ENCODE results near the gene SH2D3C.

DNA sequence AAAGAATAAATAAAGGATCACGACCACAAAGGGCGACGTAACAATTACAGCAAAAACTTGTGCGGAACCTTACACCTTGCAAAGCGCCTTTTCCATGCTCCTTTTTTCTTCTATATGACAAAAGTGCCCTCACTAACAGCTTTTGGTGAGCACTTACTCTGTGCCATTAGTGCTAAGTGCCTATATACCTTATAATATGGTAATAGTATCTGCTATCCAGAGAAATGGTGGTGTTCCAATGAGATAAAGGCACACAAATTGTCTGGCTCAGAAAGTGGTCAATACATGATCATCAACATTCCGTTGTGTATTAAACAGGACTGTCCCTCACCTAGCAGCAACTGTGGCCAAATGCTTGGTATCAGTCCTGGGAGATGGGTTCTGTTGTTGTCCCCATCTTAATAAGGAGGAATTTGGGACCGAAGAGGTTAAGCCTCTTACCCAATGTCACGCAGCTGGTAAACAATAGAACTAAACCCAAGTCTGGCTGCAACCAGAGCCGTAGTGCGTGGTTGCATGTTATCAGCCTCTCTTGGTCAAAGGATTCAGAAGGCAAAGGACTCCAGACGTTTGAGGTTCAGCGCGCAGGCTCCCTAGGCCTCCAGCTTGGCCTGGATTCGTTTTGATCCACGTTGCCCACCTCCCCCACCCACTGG, 42.8 kb downstream of the SH2D3C start:
- TF ChIP-seq EZH2 (optimal IDR thresholded peaks at IDR 0.05; ENCODE audit: low read depth, low read length): no peak
- TF ChIP-seq, protein P1, sequence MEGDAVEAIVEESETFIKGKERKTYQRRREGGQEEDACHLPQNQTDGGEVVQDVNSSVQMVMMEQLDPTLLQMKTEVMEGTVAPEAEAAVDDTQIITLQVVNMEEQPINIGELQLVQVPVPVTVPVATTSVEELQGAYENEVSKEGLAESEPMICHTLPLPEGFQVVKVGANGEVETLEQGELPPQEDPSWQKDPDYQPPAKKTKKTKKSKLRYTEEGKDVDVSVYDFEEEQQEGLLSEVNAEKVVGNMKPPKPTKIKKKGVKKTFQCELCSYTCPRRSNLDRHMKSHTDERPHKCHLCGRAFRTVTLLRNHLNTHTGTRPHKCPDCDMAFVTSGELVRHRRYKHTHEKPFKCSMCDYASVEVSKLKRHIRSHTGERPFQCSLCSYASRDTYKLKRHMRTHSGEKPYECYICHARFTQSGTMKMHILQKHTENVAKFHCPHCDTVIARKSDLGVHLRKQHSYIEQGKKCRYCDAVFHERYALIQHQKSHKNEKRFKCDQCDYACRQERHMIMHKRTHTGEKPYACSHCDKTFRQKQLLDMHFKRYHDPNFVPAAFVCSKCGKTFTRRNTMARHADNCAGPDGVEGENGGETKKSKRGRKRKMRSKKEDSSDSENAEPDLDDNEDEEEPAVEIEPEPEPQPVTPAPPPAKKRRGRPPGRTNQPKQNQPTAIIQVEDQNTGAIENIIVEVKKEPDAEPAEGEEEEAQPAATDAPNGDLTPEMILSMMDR (IDR thresholded peaks at IDR 0.05; ENCODE audit: low read length): no peak
- TF ChIP-seq EZH2phosphoT487 (IDR thresholded peaks at IDR 0.05; ENCODE audit: low read length): no peak
